IPS DF 6.9 (cell line): ENCODE measurements around the gene CHIA.

ENCODE experiments used
- DNase-seq: peaks from one replicate; pipeline ENCODE4 v3.0.0-alpha.2; 2013; ENCODE audit warnings: low read depth, low spot score
- H3K27ac ChIP-seq: one replicate; pipeline ENCODE4 v1.5.1; 2013; ENCODE audit warnings: low read length, control low read depth
- H3K27me3 ChIP-seq: 2 replicates; pipeline ENCODE4 v1.6.1; 2013; ENCODE audit warnings: mild to moderate bottlenecking, low read length; ENCODE audit not compliant: control insufficient read depth, insufficient read depth
- H3K36me3 ChIP-seq: 2 replicates; pipeline ENCODE4 v1.6.1; 2013; ENCODE audit warnings: low read length; ENCODE audit not compliant: control insufficient read depth, insufficient read depth
- H3K4me1 ChIP-seq: 2 replicates; pipeline ENCODE4 v1.6.1; 2013; ENCODE audit warnings: low read length; ENCODE audit not compliant: control insufficient read depth, insufficient read depth
- H3K4me3 ChIP-seq: 2 replicates; pipeline ENCODE4 v1.5.1; 2013; ENCODE audit warnings: mild to moderate bottlenecking, low read length
- H3K9me3 ChIP-seq: 2 replicates; pipeline ENCODE4 v1.6.1; 2013; ENCODE audit warnings: low read length, inconsistent platforms; ENCODE audit not compliant: control insufficient read depth, insufficient read depth
- WGBS: extraction: QIAGEN DNeasy Blood & Tissue Kit; methylation state at CpG from one replicate; pipeline ENCODE4 v1.1.7; 2013; ENCODE audit warnings: mixed read lengths, missing lambda C conversion rate; ENCODE audit not compliant: insufficient read length, insufficient coverage; 5-methylcytosine and 5-hydroxymethylcytosine counted together

CHIA gene

DNA sequence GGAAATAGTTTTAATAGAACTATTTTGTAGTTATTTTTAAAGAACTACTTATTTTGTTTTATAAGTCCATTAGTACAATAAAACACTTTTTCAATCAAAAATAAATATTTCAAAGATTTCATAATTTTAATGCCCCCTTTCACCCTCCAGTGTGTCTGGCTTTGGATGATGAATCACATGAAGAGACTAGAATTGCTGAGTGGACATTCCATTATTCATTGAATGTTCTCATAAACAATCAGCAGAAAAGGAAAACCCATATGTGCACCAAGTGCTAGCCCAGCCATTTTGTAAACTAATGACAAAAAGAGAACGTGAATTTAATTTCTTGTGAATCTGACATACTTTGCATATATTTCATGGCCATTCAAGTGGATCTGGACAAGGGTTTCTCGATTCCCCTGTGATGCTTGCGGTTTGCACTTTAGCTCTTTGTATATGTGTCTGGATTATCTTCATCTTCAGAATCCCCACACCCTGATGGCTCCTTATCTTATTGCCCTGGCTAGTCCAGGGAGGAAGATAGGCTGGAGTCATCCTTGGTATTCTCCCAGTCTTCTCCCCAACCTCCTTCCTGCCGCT, 20.7 kb upstream of the CHIA start:
- H3K36me3 ChIP-seq, result no peaks in the 10 kb centered on the region
- no CpG with 5 or more reads among the region's 4 CpGs for WGBS
- no peaks in the 10 kb centered on the region for H3K27me3 ChIP-seq
- no peaks in the 10 kb centered on the region for H3K9me3 ChIP-seq
- H3K27ac ChIP-seq, result no peak overlapping the region
- H3K4me3 ChIP-seq, result no peak overlapping the region
- peaks cover 1% of the 10 kb centered on the region for H3K4me1 ChIP-seq
- no peak for DNase-seq

GRCh38 chr1:111270771-111271463, 19.7 kb upstream of the CHIA start:
- WGBS, result no CpG with 5 or more reads among the region's 40 CpGs

GRCh38 chr1:111271464-111271801, 19.2 kb upstream of the CHIA start:
- DNase-seq, result no peak
- no CpG with 5 or more reads among the region's 16 CpGs for WGBS
- Histone ChIP-seq H3K4me1 (peaks cover 1% of the 10 kb centered on the region), H3K36me3 (no peaks in the 10 kb centered on the region), H3K4me3 (peak overlapping the region; percentile 2; the same call in 1 of the 2 replicates), H3K27me3 (no peaks in the 10 kb centered on the region), H3K27ac (no peak overlapping the region), H3K9me3 (no peaks in the 10 kb centered on the region)

More at GRCh38 chr1:111270771-111271463, 19.7 kb upstream of the CHIA start:
- Histone ChIP-seq H3K36me3 (no peaks in the 10 kb centered on the region), H3K9me3 (no peaks in the 10 kb centered on the region), H3K4me1 (peaks cover 1% of the 10 kb centered on the region), H3K27me3 (no peaks in the 10 kb centered on the region), H3K4me3 (peak overlapping the region; percentile 28; the same call in 1 of the 2 replicates), H3K27ac (no peak overlapping the region)
- DNase-seq, result no peak

DNA sequence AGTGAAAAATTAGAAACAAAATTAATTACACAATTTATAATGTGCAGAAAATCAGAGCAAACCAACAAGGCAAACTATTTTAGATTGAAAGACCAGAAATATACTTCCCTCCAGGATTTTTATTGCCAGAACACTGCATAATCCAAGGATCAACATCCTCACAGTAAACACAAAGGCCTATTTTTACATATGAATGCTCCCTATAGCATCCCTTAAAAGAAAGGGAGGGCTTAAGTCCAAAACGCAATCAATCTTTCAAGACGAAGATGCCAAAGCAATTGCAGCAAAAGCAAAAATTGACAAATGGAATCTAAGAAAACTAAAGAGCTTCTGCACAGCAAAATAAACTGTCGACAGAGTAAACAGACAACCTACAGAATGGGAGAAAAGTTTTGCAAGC, 18.6 kb upstream of the CHIA start:
- H3K27me3 ChIP-seq, result no peaks in the 10 kb centered on the region
- no peak overlapping the region for H3K4me3 ChIP-seq
- no CpG with 5 or more reads among the region's 3 CpGs for WGBS
- H3K9me3 ChIP-seq, result no peaks in the 10 kb centered on the region
- H3K4me1 ChIP-seq, result peaks cover 1% of the 10 kb centered on the region
- no peaks in the 10 kb centered on the region for H3K36me3 ChIP-seq
- no peak for DNase-seq
- no peak overlapping the region for H3K27ac ChIP-seq

- H3K27me3 ChIP-seq, result no peaks in the 10 kb centered on the region
- H3K4me1 ChIP-seq, result peaks cover 1% of the 10 kb centered on the region
- H3K27ac ChIP-seq, result no peak overlapping the region
- no CpG with 5 or more reads among the region's 4 CpGs for WGBS
- DNase-seq, result no peak
- no peak overlapping the region for H3K4me3 ChIP-seq
- no peaks in the 10 kb centered on the region for H3K9me3 ChIP-seq
- H3K36me3 ChIP-seq, result no peaks in the 10 kb centered on the region
Observed at GRCh38 chr1:111274653-111275052, 16.0 kb upstream of the CHIA start.

- no CpG with 5 or more reads among the region's 1 CpG for WGBS
- H3K4me3 ChIP-seq, result no peak overlapping the region
- no peak overlapping the region for H3K27ac ChIP-seq
Observed at GRCh38 chr1:111275079-111275478, 15.6 kb upstream of the CHIA start.

GRCh38 chr1:111275780-111276433, 14.7 kb upstream of the CHIA start:
- H3K36me3 ChIP-seq, result no peaks in the 10 kb centered on the region
- DNase-seq, result no peak
- H3K4me3 ChIP-seq, result no peak overlapping the region
- H3K27me3 ChIP-seq, result no peaks in the 10 kb centered on the region
- no peaks in the 10 kb centered on the region for H3K9me3 ChIP-seq
- no peak overlapping the region for H3K27ac ChIP-seq
- peaks cover 1% of the 10 kb centered on the region for H3K4me1 ChIP-seq

More at GRCh38 chr1:111275079-111275478, 15.6 kb upstream of the CHIA start:
- H3K4me1 ChIP-seq, result peaks cover 1% of the 10 kb centered on the region
- no peak for DNase-seq
- no peaks in the 10 kb centered on the region for H3K9me3 ChIP-seq
- no peaks in the 10 kb centered on the region for H3K27me3 ChIP-seq
- no peaks in the 10 kb centered on the region for H3K36me3 ChIP-seq

GRCh38 chr1:111279144-111279543, 11.5 kb upstream of the CHIA start:
- H3K4me3 ChIP-seq, result no peak overlapping the region
- H3K27me3 ChIP-seq, result no peaks in the 10 kb centered on the region
- no peaks in the 10 kb centered on the region for H3K36me3 ChIP-seq
- no peak for DNase-seq
- no CpG with 5 or more reads among the region's 4 CpGs for WGBS
- H3K4me1 ChIP-seq, result no peaks in the 10 kb centered on the region
- H3K9me3 ChIP-seq, result no peaks in the 10 kb centered on the region
- no peak overlapping the region for H3K27ac ChIP-seq

GRCh38 chr1:111280267-111280666, 10.4 kb upstream of the CHIA start:
- no peak for DNase-seq
- Histone ChIP-seq H3K27ac (no peak overlapping the region), H3K36me3 (no peaks in the 10 kb centered on the region), H3K27me3 (no peaks in the 10 kb centered on the region), H3K4me3 (no peak overlapping the region), H3K4me1 (no peaks in the 10 kb centered on the region), H3K9me3 (no peaks in the 10 kb centered on the region)

- Histone ChIP-seq H3K4me1 (no peaks in the 10 kb centered on the region), H3K9me3 (no peaks in the 10 kb centered on the region), H3K27ac (no peak overlapping the region), H3K4me3 (no peak overlapping the region), H3K36me3 (no peaks in the 10 kb centered on the region), H3K27me3 (no peaks in the 10 kb centered on the region)
- DNase-seq, result no peak
- no CpG with 5 or more reads among the region's 5 CpGs for WGBS
Observed at GRCh38 chr1:111281411-111281810, 9.2 kb upstream of the CHIA start.

- Histone ChIP-seq H3K4me3 (no peak overlapping the region), H3K4me1 (no peaks in the 10 kb centered on the region)
- DNase-seq, result no peak
Observed at GRCh38 chr1:111283838-111284237, 6.8 kb upstream of the CHIA start.

More at GRCh38 chr1:111283838-111284237, 6.8 kb upstream of the CHIA start:
- no peaks in the 10 kb centered on the region for H3K27me3 ChIP-seq
- no peak overlapping the region for H3K27ac ChIP-seq
- H3K9me3 ChIP-seq, result no peaks in the 10 kb centered on the region
- no peaks in the 10 kb centered on the region for H3K36me3 ChIP-seq
